ENCODE data around the gene CAB39.

Gene CAB39

GRCh38 chr2:230815088-230815487 lies 102.4 kb downstream of the CAB39 start:
- no peak for TF ChIP-seq CTCF (IDR thresholded peaks at IDR 0.05; ENCODE audit: low read depth, low read length, missing control alignments)
- H3K36me3 ChIP-seq (replicated peaks): peaks cover 36% of the 10 kb centered on the region
- no peak overlapping the region for H3K4me3 ChIP-seq (ENCODE audit: low read depth, low read length)
- in situ Hi-C loops (cut with HindIII; ENCODE audit: low pct_ligation_motif_present, low sequenced_read_pairs): no loop called here
- H3K27ac ChIP-seq: no peak overlapping the region
- DNase-seq: no peak
- no peaks in the 10 kb centered on the region for H3K27me3 ChIP-seq (replicated peaks)

- TF ChIP-seq CTCF (IDR thresholded peaks at IDR 0.05; ENCODE audit: low read depth, low read length, missing control alignments): no peak
- Histone ChIP-seq H3K27me3 (replicated peaks) (no peaks in the 10 kb centered on the region), H3K27ac (no peak overlapping the region), H3K4me3 (ENCODE audit: low read depth, low read length) (no peak overlapping the region), H3K36me3 (replicated peaks) (peaks cover 35% of the 10 kb centered on the region)
- no peak for DNase-seq
- in situ Hi-C loops (cut with HindIII; ENCODE audit: low pct_ligation_motif_present, low sequenced_read_pairs): no loop called here
These were observed 104.1 kb downstream of the CAB39 start for GRCh38 chr2:230816735-230817134.

- H3K36me3 ChIP-seq (replicated peaks): peaks cover 35% of the 10 kb centered on the region
- no peak overlapping the region for H3K4me3 ChIP-seq (ENCODE audit: low read depth, low read length)
- DNase-seq: no peak
- in situ Hi-C loops (cut with HindIII; ENCODE audit: low pct_ligation_motif_present, low sequenced_read_pairs): no loop called here
- TF ChIP-seq CTCF (IDR thresholded peaks at IDR 0.05; ENCODE audit: low read depth, low read length, missing control alignments): no peak
- H3K27me3 ChIP-seq (replicated peaks): no peaks in the 10 kb centered on the region
- H3K27ac ChIP-seq: no peak overlapping the region
These were observed 106.8 kb downstream of the CAB39 start for GRCh38 chr2:230819433-230819832.

- Histone ChIP-seq H3K4me3 (ENCODE audit: low read depth, low read length) (no peak overlapping the region), H3K27me3 (replicated peaks) (no peaks in the 10 kb centered on the region), H3K36me3 (replicated peaks) (peaks cover 29% of the 10 kb centered on the region), H3K27ac (no peak overlapping the region)
- in situ Hi-C loops (cut with HindIII; ENCODE audit: low pct_ligation_motif_present, low sequenced_read_pairs): no loop called here
- no peak for DNase-seq
- no peak for TF ChIP-seq CTCF (IDR thresholded peaks at IDR 0.05; ENCODE audit: low read depth, low read length, missing control alignments)
These were observed 108.8 kb downstream of the CAB39 start for GRCh38 chr2:230821261-230821990.

GRCh38 chr2:230821991-230822520 lies 109.4 kb downstream of the CAB39 start:
- TF ChIP-seq CTCF (IDR thresholded peaks at IDR 0.05; ENCODE audit: low read depth, low read length, missing control alignments): no peak
- DNase-seq: no peak
- Histone ChIP-seq H3K36me3 (replicated peaks) (peaks cover 25% of the 10 kb centered on the region), H3K27ac (no peak overlapping the region), H3K27me3 (replicated peaks) (peaks cover 3% of the 10 kb centered on the region), H3K4me3 (ENCODE audit: low read depth, low read length) (no peak overlapping the region)
- in situ Hi-C loops (cut with HindIII; ENCODE audit: low pct_ligation_motif_present, low sequenced_read_pairs): no loop called here
